HTR-8/SVneo (cell line): ENCODE measurements around the gene FRZB.
A peak's percentile ranks its signal among the peaks of the same experiment; 100 is the strongest.

Source experiments
- DNase-seq: peaks from one replicate; pipeline ENCODE4 v3.0.0; 2011; ENCODE audit warnings: low spot score, mixed read lengths; ENCODE audit not compliant: insufficient read length
- FAIRE-seq: peaks from 2 replicates; lab custom pipeline; 2011; peaks lifted over from hg19 to GRCh38; lab: Jason Lieb, UNC

Gene FRZB

GRCh38 chr2:182814380-182814779 is 52.1 kb downstream of the FRZB start:
- DNase-seq (no peak), FAIRE-seq (no peak)

GRCh38 chr2:182810087-182810486 is 56.4 kb downstream of the FRZB start:
- no peak for FAIRE-seq
- no peak for DNase-seq

GRCh38 chr2:182807319-182807718 is 59.1 kb downstream of the FRZB start:
- FAIRE-seq, result no peak

GRCh38 chr2:182804128-182804527 is 62.3 kb downstream of the FRZB start:
- no peak for FAIRE-seq

More at GRCh38 chr2:182807319-182807718, 59.1 kb downstream of the FRZB start:
- DNase-seq, result no peak

GRCh38 chr2:182798736-182799135 is 67.7 kb downstream of the FRZB start:
- FAIRE-seq, result no peak
- no peak for DNase-seq

More at GRCh38 chr2:182804128-182804527, 62.3 kb downstream of the FRZB start:
- DNase-seq, result no peak

- DNase-seq (no peak), FAIRE-seq (no peak)
Observed at GRCh38 chr2:182792441-182792840, 74.0 kb downstream of the FRZB start.

- peak; percentile 30 for DNase-seq
Observed at GRCh38 chr2:182784777-182785176, 81.7 kb downstream of the FRZB start.

GRCh38 chr2:182784058-182784706 is 82.3 kb downstream of the FRZB start:
- no peak for FAIRE-seq
- no peak for DNase-seq

More at GRCh38 chr2:182784777-182785176, 81.7 kb downstream of the FRZB start:
- no peak for FAIRE-seq
